Measurements from ENCODE around the gene C18orf54.

The C18orf54 gene

DNA sequence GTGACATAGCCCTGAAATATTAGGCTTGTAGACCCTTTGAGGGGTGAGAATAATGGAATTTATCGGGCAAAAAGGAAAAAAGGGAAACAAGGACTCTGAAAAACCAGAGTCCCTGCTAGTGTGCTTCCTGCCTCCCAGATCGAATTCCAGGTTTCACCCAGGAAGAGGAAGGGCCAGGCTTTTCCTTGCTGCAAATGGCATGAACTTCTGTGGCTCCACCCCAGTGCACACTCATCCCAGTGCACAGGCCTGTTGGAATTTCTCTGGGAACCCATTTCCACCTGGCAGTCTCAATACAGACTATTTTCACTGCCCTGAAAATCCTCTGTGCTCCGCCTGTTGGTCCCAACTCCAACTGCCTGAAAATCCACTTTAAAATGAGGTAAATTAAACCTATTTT, 29.9 kb downstream of the C18orf54 start:
- no peak for DNase-seq

DNA sequence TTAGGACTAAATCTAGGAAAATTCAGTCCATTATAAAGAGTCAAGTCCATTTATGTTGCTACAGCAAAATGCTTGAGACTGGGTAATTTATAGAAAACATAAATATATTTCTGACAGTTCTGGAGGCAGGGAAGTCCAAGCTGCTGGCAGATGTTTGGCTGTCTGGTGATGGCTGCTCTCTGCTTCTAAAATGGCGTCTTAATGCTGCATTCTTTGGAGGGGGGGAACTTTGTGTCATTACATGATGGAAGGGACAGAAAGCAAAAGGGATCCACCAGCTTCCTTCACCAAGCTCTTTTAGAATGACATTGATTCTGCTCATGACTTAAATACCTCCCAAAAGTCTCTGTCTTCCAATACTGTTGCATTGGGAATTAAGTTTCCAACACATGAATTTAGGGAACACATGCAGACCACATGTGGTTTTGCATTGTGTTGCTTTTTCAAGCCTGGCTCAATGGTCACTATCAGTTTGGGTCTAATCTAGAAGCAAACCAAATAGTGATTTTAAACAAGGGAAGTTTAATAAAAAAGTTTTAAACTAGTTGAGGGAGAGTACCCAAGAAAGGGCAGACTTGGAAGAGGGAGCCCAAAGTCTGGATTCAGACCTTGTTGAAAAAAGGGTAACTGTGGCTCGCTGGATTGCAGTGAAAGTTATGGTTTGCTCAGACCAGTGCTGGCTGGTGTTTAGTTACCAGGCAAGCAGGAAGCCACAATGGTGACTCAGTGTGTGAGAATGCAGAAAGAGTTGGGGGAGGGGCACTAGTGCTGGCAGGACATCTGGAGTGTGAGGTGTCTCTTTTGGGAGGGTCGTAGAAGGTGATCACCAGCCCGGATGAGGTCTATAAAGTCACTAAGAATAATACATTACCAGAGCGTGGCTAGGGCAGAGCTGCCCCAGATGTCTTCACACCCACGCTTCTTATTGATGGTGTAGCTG, 30.8 kb downstream of the C18orf54 start:
- peak; percentile 36 for DNase-seq

DNA sequence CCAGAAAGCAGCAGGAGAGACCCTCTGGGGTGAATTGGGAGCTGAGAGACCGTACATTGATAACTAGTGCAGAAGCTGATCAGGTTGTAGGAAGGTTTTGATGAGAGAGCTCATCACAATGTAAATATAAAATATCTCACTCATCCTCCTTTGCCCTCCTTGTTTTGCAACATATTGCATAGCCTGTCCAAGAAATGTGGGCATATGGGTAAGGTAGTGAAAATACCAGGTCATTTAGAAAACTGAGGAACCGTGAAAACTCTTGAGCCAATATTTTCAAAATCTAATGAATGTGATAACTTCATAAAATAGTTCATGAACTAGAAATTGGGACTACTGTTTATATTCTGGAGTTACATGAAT, 31.4 kb downstream of the C18orf54 start:
- no peak for DNase-seq

DNA sequence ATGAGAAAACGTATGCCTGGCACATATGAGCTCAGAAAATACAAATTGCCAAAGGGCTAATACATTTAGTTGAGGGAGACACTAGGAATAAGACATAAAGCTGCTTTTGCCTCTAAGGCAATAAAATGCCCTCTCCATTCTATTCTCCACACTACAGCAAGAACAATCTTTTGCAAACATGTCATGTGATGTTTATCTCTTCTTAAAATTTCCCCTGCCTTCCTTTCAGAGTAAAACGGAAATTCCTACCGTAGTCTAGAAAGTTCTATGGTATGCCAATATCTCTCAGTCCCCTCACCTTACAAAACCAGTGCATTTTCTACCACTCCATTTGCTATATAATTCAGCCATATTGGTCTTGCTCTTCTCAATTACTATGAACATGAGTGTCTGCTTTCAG, 33.1 kb downstream of the C18orf54 start:
- no peak for DNase-seq

DNA sequence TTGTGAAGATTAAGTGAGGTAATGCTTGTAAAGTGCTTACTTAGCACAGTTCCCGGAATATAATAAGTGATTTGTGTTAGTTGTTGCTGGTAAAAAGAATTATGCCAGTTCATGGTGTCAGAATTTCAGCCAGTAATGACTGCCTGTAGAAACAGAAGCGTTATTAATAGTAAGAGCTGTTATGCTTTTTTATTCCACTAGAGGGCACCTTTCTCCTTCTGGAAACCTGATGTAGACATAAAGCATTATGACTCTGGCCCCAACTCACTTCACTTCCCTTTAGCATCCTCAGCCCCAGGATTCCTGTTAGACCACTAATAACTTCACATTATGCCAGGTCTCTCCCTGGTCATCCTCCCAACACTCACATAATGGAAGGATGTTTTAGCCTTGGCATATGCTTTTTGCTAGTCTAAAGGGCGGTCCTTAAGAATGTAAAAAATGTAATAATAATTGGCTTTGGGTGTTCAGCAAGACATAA, 34.9 kb downstream of the C18orf54 start:
- no peak for DNase-seq

DNA sequence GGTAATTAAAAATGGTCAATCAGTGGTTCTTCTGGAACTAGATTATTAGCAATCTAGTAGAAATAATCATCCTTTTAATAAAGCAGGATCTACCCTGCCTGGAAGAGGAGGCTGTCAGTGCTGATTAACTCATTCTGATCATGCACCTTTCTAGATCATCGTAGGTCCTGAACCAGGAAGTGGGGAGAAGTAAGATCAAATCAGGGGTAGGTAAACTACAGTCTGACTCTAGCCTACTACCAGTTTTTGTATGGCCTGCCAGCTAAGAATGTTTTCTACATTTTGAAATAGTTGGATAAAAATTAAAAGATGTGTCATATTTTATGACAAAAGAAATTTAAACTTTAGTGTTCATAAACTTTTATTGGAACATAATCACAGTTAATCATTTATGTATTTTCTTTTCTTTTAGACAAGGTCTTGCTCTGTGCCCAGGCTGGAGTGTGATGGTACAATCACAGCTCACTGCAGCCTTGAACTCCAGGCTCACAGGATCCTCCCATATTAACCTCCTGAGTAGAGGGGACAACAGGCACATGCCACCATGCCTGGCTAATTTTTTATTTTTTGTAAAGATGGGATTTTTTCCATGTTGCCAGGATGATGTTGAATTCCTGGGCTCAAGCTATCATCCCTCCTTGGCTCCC, 36.1 kb downstream of the C18orf54 start:
- no peak for DNase-seq

DNA sequence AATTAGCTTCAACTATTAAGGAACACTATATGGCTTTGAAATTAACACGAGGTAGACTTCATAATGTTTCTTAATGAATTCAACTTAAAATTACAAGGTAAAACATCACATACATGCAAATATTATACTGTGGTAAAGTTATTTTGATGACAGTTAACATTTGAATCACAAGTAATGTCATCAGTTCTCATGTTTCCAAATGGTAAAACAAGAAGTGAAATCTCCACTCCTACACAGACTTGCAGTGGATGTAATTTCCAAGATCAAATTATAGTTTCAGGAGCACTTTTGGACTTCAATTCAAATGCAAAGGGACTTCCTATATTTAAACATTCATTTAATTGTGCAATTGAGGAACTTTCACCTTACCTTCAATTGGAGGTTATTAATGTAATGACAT, 39.1 kb downstream of the C18orf54 start:
- DNase-seq: no peak

DNA sequence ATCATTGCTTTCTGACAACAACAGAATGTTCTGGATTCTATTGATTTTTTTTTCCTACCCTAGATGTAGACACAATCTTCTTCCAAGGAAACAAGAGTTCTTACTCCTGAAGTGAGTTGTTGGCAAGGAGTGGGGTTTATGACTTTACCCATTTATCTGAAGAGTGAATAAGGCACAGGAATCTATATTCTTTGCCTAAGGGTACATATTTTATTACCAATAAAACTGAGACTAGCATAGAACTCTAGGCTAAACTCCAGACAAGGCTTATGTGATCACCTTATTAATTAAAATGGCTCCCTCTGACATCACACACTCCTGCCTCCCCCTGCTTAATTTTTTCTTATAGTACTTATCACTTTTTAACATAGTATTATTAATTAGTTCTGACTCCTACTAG, 47.6 kb downstream of the C18orf54 start:
- no peak for DNase-seq

DNA sequence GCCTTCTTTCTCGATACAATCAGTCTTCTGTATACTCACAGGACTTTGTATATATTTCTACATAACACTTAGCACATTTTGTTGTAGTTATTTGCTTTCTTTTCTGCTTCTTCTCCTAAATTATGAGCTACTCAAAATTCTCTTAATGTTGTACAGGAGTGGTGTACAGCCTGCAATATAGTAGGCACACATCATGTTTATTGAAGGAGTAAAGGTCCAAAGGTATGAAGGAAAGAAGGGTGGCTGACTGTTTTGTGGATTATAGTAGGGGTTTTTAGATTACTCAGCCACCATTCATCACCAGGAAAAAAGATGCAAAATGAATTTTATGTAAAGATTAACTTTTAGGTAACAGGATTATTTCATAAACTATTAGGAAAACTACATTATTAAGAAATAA, 54.1 kb downstream of the C18orf54 start:
- DNase-seq: no peak

DNA sequence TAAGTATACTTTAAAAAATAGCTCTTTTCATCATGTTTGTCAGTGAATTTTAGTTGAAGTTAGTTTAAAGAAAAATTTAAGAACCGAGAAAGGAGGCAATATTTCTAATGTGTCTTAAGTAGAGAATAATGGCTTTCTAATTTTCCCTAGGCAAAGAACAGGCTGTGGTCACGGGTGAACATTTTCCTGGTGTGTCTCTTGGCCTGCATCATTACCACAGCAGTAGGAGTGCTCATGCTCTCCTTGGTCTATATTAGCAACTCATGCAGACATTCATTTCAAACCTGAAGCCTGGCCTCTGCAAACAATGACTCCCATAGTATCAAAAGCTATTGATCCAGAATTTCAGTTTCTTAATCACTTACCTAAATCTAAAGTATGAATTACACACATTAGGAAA, 57.4 kb downstream of the C18orf54 start:
- no peak for DNase-seq

DNA sequence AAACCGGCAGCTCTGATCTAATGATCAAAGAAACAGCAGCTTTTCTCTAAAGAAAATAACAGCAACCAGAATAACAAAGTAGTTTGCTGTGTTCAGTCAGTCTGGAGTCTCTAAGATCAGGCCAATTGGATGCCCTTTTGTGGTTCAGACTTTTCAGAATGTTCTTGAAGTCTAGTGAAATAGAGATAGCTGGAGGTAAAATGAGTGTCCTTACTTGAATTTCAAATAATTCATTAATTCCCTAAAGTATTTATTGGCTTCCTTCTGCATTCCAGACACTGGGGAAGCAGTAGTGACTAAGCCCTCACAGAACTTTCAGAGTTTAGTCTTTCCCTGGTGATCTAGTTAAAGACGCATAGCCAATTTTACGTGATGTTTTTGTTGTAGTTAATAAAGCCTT, 58.7 kb downstream of the C18orf54 start:
- DNase-seq: no peak

GRCh38 chr18:54423831-54424230, 66.1 kb downstream of the C18orf54 start:
- no peak for DNase-seq

DNA sequence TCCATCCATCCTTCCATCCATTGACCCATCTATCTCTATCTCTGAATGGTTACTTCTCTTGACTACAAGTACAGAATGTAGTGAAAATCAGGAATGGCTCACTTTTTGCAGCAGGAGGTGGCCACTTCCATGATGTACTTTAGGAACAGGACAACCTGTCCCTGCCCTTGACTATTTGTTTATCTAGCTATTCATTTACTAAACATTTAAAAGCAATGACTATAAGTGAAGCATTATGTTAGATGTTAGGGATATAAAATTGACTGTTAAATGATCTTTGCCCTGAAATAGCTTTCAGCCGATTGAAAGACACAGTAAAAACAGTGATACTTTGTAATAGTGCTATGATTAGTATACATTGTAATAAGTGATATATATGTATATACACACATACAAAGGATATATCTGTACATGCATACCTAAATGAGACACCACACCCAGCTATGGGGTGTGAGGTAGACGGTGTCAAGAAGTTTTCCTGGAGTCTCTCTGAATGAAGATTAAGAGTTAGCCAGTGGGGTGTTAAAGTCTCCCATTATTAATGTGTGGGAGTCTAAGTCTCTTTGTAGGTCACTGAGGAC, 68.5 kb downstream of the C18orf54 start:
- DNase-seq: no peak
